HPDE6-E6E7 (cell line): ENCODE results near the gene TBX3.
"Not testable (repeated sequence)": the region's sequence is repeated elsewhere in the genome, so short reads cannot be mapped to it uniquely, and the experiment has no call there.

Source experiments
- DNase-seq: peaks from one replicate; pipeline ENCODE4 v3.0.0; 2011; ENCODE audit warnings: missing footprints; ENCODE audit errors: extremely low spot score

Gene TBX3

GRCh38 chr12:114684098-114684869 is at the start of gene TBX3:
TSS of gene TBX3 (minus strand) at chr12:114684175. CDS start at chr12:114683200, 975 bp downstream.
- peak; percentile 37 for DNase-seq

DNA sequence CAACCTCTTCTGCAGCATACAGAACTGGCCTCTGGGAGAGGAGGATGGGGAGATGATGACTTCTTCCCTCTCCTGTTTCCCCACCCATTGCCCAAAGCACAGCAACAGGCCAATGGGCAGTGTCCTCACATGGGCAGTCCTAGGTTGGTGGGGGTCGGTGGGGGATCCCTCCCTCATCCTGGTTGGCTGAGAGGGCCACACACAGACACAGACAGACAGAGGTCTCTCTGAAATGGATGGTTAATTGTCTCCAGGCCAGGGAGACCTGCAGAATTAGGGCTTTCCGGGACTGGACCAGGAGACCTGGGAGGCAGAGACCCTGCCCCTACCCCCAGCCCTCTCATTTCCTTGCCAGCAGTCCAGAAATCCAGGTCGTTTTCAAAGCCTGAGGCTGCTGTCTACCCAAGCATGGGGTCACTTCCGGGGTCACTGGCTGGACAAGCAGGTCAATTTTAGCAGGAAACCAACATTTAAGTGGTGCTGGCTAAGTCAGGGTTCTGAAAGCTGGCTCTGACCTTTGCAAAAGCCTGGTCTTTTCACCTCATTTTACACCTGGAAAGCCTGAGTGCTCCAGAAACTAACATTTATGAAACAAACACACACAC is 48.6 kb upstream of the TBX3 start:
- no peak for DNase-seq

- no peak for DNase-seq
These were observed 45.8 kb upstream of the TBX3 start for GRCh38 chr12:114729731-114730130.

- no peak for DNase-seq
These were observed 42.2 kb upstream of the TBX3 start for GRCh38 chr12:114726092-114726710.

DNA sequence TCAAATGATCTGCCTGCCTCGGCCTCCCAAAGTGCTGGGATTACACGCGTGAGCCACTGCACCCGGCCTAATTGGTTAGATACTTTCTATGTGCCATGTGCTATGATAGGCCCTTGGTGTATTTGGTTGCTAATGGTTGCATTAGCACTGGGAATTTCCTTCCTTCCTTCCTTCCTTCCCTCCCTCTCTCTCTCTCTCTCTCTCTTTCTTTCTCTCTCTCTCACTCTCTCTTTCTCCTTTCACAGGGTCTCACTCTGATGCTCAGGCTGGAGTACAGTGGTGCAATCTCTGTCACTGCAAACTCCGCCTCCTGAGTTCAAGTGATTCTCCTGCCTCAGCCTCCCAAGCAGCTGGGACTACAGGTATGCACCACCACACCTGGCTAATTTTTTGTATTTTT is 38.2 kb upstream of the TBX3 start:
- not testable (repeated sequence) for DNase-seq

DNA sequence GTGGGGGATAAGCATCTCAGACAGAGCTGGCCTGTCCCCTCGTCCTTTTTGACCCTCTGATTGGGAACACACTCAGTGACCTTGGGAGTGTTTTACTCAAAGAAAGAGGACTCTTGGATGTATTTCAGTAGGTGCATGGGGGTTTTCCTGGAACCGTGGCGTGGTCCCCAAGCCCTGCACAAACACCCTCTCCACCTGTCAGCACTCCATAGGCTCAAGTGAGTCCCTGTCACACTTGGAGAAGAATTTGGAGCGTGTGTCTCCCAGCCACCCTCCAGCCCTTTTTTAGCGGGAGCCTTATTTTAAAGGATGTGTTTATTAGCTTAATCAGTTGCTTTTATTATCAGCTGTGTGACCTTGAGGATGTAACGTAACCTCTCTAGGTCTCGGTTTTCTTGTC is 37.3 kb upstream of the TBX3 start:
- no peak for DNase-seq

- DNase-seq, result no peak
These were observed 29.7 kb upstream of the TBX3 start for GRCh38 chr12:114713466-114714215.

GRCh38 chr12:114711689-114712152 is 27.7 kb upstream of the TBX3 start:
- no peak for DNase-seq

GRCh38 chr12:114710151-114710550 is 26.2 kb upstream of the TBX3 start:
- no peak for DNase-seq

GRCh38 chr12:114709112-114709511 is 25.1 kb upstream of the TBX3 start:
- no peak for DNase-seq

DNA sequence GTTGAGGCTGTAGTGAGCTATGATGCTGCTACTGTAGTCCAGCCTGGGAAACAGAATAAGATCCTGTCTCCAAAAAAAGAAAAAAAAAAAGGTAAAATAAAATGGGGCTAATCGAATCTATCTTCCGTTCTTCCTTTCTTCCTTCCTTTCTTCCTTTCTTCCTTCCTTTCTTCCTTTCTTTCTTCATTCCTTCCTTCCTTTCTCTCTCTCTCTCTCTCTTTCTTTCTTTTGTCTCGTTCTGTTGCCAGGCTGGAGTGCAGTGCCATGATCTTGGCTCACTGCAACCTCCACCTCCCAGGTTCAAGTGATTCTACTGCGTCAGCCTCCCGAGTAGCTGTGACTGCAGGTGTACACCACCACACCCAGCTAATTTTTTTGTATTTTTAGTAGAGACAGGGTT is 24.6 kb upstream of the TBX3 start:
- not testable (repeated sequence) for DNase-seq

- DNase-seq, result no peak
These were observed 20.1 kb upstream of the TBX3 start for GRCh38 chr12:114704096-114704495.

- no peak for DNase-seq
These were observed 19.1 kb upstream of the TBX3 start for GRCh38 chr12:114703060-114703493.

GRCh38 chr12:114702462-114702861 is 18.5 kb upstream of the TBX3 start:
- DNase-seq, result no peak

DNA sequence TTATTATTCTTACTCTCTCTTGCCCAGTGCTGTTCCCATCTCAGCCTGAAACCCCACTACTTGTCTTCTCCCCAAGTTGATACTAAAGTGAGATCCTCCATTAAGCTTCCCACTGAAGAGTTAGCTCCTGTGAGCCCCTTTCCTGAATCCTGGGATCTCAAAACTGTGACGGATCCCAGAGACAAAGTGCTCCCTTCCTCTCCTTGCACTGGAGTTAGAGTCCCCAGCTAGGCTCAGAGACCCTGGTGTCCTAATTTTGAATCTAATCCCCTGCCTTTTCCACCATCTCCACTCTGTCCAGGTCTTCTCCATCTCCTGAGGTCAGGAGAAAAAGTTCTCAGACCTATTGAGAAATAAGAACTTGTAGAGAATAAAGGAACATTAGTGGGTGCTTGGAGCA is 17.6 kb upstream of the TBX3 start:
- no peak for DNase-seq

DNA sequence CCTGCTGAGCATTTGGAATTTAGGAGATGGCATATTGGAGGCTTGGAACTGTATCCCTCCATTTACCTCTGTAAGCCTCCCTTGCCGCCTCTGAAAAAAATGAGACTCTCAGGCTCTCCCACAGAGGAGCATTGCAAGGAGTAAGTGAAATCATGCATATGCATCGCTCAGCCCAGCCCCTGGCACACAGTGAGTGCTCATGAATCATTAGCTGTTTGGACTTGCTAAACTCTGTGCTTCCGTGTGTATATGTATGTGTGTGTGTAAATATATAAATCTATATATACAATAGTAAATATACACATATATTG is 17.1 kb upstream of the TBX3 start:
- no peak for DNase-seq

DNA sequence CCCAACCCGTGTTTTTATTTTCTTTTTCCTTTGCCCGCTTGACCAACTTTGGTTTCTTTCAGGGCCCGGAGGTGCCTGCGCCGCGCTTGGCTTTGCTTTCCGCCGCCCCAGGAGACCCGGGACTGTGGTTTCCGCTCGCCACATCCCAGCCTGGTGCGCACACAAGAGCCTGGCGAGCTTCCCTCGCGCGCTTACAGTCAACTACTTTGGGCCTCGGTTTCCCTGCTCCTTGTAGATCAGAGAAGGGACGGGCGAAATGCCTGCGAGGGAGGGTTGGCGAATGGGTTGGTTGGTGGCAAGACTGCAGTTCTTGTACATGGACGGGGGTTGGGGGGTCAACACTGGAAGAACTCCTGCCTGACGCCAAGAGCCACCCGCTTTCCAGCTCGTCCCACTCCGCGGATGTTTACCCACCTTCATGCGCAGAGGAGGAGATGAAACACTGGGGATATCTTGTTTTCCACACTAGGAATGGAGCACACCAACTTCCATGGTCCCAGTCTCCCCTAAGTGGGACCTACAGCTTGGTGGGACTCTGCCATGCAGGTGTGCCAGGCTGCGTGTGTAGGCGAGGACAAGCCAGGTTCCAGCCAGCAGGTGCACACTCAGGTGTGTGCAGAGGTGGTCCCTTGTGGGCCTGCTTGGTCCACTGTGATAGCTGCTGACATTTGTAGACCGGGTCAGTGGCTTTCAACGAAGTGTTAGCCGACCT is 16.6 kb upstream of the TBX3 start:
- DNase-seq, result no peak

DNA sequence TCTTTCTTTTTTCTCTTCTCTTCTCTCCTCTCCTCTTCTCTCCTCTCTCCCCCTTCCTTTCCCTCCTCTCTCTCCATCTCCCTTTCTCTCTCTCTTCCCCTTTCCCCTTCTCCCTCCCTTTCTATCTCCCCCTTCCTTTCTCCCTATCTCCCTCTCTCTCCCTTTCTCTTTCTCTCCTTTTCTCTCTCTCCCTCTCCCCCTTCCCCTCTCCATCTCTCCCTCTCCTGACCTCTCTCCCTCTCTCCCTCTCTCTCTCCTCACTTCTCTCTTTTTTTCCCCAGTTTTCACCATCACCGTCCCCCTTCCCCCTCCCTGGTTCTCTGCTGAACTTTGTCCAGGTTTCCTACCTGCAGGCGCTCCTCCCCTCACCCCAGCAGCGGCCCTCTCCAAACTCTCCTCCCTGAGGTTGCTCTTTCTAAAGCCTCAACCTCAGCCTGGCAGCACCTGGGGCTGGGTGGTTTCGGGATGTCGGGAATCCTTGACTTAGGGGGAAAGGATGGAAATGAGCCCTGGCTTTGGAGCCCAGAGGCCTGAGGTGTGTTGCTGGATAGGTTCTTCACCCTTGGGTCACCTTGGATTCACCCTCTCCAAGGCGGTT is 14.7 kb upstream of the TBX3 start:
- DNase-seq, result no peak

DNA sequence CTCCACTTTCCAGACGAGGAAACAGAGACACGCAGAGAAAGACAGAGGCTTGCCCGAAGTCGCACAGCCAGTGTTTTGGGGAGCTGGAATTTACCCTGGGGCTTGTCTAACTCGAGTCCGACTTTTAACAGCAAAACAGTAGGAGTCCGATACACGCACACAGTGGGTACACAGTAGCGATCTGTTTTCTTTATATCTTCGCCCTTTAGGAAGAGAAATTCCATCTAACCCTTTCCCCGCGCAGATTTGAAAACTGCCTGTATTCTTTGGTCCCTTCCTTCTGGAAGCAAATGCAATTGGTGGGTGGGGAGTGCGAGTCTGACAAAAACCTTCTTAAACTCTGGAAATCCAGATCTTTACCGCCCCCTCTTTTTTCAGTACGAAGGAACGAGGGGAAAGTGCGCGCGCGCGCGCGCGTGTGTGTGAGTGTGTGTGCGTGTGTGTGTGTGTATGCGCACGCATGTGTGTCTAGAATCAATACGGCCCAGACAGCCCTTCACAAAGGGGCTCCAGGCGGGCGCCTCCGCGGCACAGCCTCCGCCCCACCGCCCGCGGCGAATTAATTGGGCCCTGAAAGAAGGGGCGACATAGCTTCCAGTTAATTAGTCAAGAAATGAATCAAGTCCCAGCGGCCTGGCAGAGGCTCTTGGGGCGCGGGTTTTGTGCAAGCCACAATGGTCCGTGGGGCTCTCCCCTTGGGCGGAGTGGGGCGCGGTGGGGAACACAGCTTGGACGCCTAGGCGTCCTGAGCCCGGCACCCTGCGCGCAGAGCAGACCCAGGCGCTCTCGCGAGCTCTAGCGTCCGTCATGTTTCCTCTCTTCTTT is 14.0 kb upstream of the TBX3 start:
- no peak for DNase-seq

GRCh38 chr12:114697243-114697716 is 13.3 kb upstream of the TBX3 start:
- no peak for DNase-seq
